Neural progenitor cell (in vitro differentiated cells): ENCODE results near the gene CADM1.

ENCODE experiments used
- CTCF ChIP-seq: fragments of 200-600 bp; sonication (generic); IDR thresholded peaks from 2 replicates; pipeline ENCODE4 v1.5.1; 2017; ENCODE audit warnings: antibody characterized with exemption, mild to moderate bottlenecking
- EZH2 ChIP-seq: fragments of 200-600 bp; sonication (generic); IDR thresholded peaks from 2 replicates; pipeline ENCODE4 v1.6.1; 2017; ENCODE audit warnings: antibody characterized with exemption, mild to moderate bottlenecking, moderate library complexity
- EZH2phosphoT487 ChIP-seq: fragments of 200-600 bp; sonication (generic); IDR thresholded peaks from 2 replicates; pipeline ENCODE4 v1.6.1; 2017; ENCODE audit warnings: antibody characterized with exemption

- TF ChIP-seq CTCF (no peak), EZH2 (no peak), EZH2phosphoT487 (no peak)
Measured at GRCh38 chr11:115418081-115418480, 86.1 kb downstream of the CADM1 start.
